SIG-M5 treated with dmso at 0.1 percent for 504 hours (cell line): ENCODE results near the gene IL1R2.

Experiments used
- DNase-seq: peaks from one replicate; lab custom pipeline; 2025; ENCODE audit not compliant: unreplicated experiment; lab: John Stamatoyannopoulos, UW

Gene IL1R2

GRCh38 chr2:101991721-101992145 lies at the start of gene IL1R2:
Gene IL1R2 (plus strand): TSS chr2:101991960. CDS start chr2:102008576, 16,616 bp downstream.
- peak; percentile 71 for DNase-seq

DNA sequence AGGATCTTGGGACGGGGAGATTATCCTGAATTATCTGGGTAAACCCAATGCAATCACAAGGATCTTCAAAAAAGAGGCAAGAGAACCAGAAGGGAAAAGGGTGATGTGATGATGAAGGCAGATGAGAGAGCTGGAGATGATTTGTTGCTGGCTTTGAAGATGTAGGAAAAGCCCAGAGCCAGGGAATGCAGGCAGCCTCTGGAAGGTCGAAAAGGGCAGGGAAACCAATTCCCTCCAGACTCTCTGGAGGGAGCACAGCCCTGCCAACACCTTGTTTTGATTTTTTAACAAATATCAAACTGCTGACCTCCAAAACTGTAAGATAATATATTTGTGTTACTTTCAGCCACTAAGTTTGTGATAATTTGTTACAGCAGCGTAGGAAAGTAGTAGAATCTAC lies 48.9 kb upstream of the IL1R2 start:
- no peak for DNase-seq

DNA sequence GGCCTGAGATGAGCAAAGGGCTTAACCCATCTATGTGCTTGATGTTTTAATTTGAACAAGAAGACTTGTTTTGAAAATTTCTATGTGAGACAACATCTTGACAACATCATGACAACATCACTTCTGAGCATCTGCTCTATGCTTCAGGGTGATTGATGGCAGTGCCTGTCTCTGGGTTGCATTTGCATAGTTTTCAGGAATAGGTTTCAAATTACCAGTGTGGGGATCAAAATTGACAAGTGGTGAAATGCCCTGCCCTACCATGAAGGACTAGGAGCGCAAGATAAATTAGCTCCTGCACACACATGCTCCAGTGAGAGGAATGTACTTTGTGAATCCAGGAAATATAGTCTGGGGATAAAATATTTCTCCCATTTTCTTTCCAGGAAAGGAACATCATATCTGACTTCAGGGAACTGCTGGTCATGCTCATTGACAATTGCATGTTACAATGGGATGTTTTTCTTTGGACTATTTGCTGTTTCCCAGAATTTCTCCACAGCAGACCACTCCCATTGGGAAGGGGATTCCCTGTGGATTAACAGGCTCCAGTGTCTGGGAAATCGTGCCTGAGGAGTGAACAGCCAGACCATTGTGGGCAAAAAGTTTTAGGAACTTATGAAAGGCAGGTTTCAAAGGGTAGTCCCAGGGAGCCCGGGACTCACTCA lies 45.3 kb upstream of the IL1R2 start:
- DNase-seq, result no peak

- DNase-seq, result no peak
These were observed 44.4 kb upstream of the IL1R2 start for GRCh38 chr2:101947374-101947773.

GRCh38 chr2:101948625-101949155 lies 43.1 kb upstream of the IL1R2 start:
- no peak for DNase-seq

GRCh38 chr2:101949304-101949703 lies 42.5 kb upstream of the IL1R2 start:
- DNase-seq, result no peak

DNA sequence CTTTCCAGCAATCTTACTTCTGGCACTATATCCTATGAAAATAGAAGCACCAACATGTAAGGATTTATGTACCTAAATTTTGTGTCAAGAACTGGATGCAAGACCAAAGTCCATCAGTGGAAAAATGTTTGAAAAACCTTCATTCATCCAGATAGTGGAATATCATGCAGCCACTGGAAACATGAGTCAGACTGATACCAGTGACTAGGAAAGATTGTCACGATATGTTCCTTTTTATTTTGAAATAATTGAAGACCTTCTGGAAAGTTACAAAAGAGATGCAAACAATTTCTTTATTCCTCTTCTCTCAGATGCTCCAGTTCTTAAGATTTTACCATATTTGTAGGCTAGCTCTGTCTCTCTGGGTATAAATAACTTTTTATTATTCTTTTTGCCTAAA lies 40.5 kb upstream of the IL1R2 start:
- DNase-seq, result no peak

GRCh38 chr2:101952551-101952950 lies 39.2 kb upstream of the IL1R2 start:
- DNase-seq, result no peak

DNA sequence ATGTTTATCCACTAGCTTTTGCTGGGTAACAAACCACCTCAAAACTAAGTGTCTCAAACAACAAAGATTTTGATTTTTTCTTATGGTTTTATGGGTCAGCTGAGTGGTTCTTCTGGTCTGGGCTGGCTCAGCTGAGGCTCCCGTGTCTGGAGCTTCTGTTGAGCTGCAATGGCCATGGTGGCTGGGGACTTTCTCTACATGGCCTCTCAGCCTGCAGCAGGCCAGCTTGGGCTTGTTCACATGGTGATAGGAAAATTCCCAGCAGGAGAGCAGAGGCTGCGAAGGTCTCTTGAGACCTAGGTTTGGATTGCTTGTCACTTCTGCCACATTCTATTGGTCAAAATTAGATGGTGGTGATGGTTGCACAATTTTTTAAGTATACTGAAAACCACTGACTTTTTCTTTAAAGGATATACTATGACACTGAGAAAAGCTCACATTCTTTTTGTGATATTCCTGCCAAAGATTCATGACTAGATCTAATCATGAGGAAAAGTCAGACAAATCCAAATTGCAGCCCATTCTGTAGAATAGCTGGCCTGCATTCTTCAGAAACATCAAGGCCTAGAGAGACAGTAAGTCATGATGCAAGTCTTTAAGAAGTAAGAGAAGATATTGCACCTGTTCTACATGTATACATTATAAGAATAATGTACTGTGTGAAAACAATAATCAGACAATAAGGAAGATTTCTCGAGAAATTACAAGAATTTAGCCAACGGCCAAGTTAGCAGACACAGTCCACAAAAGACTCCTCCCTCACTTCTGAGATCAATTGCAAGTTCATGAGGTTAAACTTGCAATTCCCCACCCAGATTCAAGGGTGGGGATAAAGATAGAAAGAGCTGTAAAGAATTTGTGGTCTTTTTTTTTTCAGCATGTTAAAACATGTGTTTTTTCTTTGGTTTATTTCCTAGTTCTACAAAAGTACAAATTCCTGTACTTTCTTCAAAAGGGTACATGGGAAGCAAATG lies 35.0 kb upstream of the IL1R2 start:
- no peak for DNase-seq

DNA sequence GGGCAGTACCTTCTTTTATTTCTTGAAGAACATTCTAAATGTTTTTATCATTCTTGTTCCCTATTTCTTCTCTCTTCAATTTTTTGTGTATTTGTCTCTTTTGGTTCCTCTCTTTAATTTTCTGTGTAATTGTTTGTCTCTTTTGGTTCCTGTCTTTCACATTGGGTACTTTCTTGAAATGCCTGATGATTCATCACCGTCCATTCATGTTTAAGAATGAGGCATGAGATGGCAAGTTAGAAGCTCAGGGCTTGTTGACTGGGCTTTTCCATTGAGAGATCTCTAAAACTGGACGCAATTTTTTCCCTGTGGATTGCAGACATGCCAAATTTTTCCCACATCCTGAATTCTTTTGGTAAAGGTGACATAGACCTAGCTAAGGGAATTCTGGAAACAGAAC lies 33.7 kb upstream of the IL1R2 start:
- peak; percentile 66 for DNase-seq

DNA sequence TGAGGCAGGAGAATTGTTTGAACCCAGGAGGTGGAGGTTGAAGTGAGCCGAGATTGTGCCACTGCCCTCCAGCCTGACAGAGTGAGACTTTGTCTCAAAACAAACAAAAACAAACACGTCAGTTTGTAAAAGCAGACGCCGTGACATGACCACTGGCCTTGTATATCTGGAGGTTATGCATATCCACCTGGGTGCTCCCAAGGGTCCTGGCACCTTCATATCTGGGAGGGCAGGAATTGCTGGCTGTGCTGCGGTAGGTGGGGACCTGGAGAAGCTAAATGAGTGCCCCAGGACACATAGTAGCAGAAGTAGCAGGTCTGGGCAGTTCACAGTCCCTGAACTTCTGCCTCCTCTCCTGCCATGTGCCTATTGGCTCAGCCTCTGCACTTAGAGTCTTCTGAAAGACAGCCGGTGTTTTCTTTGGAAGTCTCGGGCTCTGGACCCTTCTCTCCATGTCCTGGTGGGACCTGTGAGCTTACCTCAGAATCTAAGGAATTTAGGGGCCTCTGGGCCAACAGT lies 30.9 kb upstream of the IL1R2 start:
- DNase-seq, result peak; percentile 76

DNA sequence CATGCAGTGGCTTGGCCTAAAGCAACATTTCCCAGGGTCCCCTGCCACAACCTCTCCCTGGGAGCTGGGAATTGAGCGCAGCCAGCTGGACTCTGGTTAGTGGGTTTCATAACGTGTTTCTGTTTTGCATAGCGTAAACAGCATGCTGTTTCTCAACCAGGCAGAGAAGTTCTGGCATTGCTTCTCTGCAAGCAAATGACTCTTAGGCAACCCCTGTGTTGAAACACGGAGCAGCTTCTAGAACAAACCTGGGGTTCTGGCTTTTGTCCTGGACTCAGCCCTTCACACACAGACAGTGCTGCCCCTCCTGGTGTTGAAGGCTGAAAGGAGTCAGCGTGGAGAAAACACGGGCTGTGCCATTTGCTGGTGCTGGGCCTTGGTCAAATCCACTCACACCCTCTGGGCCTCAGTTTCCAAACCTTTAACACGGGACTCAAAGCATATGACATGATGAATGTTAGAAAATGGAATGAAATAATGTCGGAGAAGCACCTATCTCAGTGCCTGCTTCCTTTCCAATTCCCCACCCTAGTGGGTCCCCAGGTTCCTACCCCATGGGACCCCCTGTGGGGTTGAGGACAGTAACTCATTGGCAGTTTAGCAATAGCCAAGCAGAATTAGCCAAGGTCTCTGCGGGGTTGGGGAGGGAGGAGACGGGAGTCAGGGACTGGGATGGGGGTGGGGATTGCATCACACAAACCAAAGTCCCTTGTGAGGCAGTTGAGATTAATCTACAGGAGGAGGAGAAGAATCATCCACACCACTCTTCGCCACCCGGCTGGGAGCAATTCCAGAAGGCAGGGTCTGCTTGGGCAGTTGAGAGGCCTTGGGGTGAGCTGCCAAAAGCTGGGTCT lies 30.2 kb upstream of the IL1R2 start:
- peak; percentile 95 for DNase-seq

GRCh38 chr2:101962309-101962708 lies 29.5 kb upstream of the IL1R2 start:
- peak; percentile 70 for DNase-seq

GRCh38 chr2:101963198-101963597 lies 28.6 kb upstream of the IL1R2 start:
- no peak for DNase-seq

- DNase-seq, result no peak
These were observed 23.8 kb upstream of the IL1R2 start for GRCh38 chr2:101967826-101968513.

- no peak for DNase-seq
These were observed 22.0 kb upstream of the IL1R2 start for GRCh38 chr2:101969723-101970122.

GRCh38 chr2:101970901-101971300 lies 20.9 kb upstream of the IL1R2 start:
- no peak for DNase-seq

- no peak for DNase-seq
These were observed 19.9 kb upstream of the IL1R2 start for GRCh38 chr2:101971836-101972235.

GRCh38 chr2:101972621-101973434 lies 18.9 kb upstream of the IL1R2 start:
- DNase-seq, result peak; percentile 97
